GM12864 (cell line): ENCODE results near the gene CACNA1C.

ENCODE experiments used
- DNase-seq: peaks from one replicate; pipeline ENCODE4 v3.0.0-alpha.2; 2011; ENCODE audit warnings: low read depth
- H3K4me3 ChIP-seq: 2 replicates; pipeline ENCODE4 v1.5.1; 2011; ENCODE audit warnings: mild to moderate bottlenecking, low read depth, low read length, control low read depth
- TF ChIP-seq, protein P1 (sequence below): IDR thresholded peaks from 2 replicates; pipeline ENCODE4 v1.5.1; 2011; ENCODE audit warnings: low read depth, mild to moderate bottlenecking, moderate library complexity, low read length, control low read depth, inconsistent platforms; ENCODE audit errors: missing control alignments

Gene CACNA1C

DNA sequence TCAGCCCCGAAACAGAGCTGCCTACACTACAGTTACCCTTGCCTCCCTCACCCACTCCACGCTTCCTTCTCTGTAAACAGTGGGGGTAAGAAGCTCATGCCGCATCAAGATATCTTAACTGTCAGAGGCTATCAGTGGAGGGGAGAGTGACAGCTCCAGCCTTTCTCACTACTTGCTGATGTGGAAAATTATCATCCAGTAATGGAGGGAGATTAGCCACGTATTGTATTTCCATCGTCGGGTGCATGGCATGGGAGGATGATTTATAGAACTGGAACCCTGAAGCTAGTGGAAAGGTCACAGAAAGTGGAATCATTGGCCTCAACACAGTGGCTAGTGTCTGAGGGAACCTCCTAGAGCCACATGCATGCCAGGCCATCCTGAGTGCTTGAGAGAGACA, 471.1 kb downstream of the CACNA1C start:
- H3K4me3 ChIP-seq, result no peak overlapping the region
- DNase-seq, result no peak
- TF ChIP-seq, protein P1, sequence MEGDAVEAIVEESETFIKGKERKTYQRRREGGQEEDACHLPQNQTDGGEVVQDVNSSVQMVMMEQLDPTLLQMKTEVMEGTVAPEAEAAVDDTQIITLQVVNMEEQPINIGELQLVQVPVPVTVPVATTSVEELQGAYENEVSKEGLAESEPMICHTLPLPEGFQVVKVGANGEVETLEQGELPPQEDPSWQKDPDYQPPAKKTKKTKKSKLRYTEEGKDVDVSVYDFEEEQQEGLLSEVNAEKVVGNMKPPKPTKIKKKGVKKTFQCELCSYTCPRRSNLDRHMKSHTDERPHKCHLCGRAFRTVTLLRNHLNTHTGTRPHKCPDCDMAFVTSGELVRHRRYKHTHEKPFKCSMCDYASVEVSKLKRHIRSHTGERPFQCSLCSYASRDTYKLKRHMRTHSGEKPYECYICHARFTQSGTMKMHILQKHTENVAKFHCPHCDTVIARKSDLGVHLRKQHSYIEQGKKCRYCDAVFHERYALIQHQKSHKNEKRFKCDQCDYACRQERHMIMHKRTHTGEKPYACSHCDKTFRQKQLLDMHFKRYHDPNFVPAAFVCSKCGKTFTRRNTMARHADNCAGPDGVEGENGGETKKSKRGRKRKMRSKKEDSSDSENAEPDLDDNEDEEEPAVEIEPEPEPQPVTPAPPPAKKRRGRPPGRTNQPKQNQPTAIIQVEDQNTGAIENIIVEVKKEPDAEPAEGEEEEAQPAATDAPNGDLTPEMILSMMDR, result no peak

- no peak overlapping the region for H3K4me3 ChIP-seq
- TF ChIP-seq, protein P1, result no peak
- no peak for DNase-seq
These were observed 473.6 kb downstream of the CACNA1C start for GRCh38 chr12:2526371-2526770.

- DNase-seq, result no peak
- H3K4me3 ChIP-seq, result no peak overlapping the region
- TF ChIP-seq, protein P1, result no peak
These were observed 475.2 kb downstream of the CACNA1C start for GRCh38 chr12:2528001-2528400.

GRCh38 chr12:2529807-2530206, 477.0 kb downstream of the CACNA1C start:
- DNase-seq, result no peak
- TF ChIP-seq, protein P1, result no peak
- H3K4me3 ChIP-seq, result no peak overlapping the region

DNA sequence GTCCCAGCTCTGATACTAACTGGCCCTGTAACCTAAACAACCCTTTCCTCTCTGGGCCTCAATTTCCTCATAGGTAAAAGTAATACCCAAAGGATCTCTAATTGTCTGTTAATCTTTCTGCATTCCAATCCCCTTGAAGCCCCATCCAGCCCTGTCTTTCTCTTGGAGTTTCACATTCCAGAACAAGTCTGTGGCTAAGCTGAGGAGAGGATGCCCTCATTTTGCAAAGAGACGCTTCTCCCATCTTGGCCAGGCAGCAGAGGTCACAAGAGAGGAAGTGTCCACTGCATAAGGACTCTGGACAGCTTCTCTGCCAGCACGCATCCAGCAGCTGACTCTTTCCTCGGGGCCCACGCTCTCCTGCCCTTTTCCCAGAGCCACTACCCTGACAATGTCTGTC, 478.6 kb downstream of the CACNA1C start:
- TF ChIP-seq, protein P1, result no peak
- no peak overlapping the region for H3K4me3 ChIP-seq
- DNase-seq, result no peak

GRCh38 chr12:2533036-2533435, 480.2 kb downstream of the CACNA1C start:
- no peak overlapping the region for H3K4me3 ChIP-seq
- TF ChIP-seq, protein P1, result no peak
- DNase-seq, result no peak

- no peak for DNase-seq
- no peak overlapping the region for H3K4me3 ChIP-seq
- TF ChIP-seq, protein P1, result no peak
These were observed 482.9 kb downstream of the CACNA1C start for GRCh38 chr12:2535583-2536204.
